HG03354 (cell line): ENCODE results near the gene FSCN2.

ENCODE experiments used
- ATAC-seq: cut with Tn5 transposase; IDR thresholded peaks from one replicate; pipeline ENCODE4 v1.9.1; 2021; ENCODE audit warnings: mild to moderate bottlenecking; ENCODE audit not compliant: unreplicated experiment, poor library complexity, severe bottlenecking

FSCN2 gene

DNA sequence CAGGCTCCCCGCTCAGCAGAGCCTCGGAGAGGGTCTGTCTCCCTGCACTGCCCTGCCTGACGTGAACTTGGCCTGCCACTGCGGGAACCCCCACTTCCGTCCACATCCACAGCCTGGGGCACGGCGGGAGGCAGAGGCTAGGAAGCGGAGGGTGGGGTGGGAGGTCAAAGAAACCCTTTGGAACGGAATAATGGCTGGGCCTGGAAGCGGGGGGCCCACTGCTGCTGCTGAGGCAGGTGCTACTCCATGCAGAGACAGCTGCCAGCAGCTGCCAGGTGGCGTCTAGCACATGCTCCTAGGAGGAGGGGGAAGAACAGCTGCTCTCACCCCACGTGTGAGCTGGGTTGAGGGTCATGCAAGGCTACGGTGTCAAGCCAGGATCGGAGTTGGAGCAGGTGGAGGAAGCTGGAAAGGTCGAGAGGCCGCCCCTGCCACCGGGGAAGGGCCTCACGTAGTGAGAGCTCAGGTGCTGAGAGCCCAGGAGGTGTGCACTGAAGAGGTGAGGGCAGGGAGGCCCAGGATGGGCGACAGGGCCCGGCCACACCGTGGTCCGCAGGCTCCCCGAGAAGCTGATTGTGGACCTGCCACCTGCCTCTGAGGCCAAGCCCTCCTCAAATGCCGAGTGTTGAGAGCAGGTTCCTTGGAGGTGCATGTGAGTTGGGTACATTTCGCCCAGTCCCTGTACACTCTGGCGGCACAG is 9.8 kb downstream of the FSCN2 start:
- ATAC-seq, result no peak

DNA sequence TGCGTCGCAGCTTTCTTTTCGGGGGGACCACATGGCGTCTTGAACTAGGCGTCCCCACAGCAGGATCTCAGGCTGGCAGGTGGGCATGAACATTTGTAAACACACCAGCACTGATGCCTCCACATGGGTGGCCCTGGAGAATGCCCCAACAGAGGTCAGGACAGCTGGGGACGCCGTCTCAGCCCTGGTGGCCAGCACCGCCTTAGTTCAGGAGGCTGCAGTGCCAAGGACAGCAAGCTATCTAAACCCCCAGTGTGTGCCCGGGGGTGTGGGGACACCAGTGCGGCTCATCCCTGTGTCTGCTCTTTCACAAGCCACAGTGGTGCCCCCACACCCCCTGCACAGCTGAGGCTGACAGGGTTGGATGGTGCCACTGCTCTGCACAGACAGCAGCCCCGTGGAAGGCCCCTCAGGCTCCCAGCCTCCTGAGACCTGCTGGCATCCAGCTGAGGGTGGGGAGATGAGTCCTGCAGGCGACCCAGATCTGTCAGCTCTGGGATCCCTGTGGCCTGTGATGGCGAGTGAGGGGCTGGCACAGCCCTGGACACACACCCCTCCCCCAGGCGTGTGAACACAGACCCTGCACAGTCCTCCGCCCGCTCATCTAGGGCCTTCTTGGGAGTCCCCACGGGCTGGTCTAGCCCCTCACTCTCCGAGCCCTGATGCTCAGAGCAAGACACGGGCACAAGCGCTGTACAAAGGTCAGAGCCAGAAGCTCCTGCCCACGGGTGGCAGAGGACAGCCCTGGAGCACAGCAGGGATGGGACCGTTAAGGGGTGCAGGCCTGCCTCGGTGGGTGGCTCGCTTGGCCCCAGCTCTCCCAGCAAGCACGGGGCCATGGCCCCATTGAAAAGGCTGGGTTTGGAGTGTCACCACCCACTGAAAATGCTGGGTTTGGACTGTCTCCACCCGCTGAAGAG is 10.7 kb downstream of the FSCN2 start:
- ATAC-seq, result no peak

DNA sequence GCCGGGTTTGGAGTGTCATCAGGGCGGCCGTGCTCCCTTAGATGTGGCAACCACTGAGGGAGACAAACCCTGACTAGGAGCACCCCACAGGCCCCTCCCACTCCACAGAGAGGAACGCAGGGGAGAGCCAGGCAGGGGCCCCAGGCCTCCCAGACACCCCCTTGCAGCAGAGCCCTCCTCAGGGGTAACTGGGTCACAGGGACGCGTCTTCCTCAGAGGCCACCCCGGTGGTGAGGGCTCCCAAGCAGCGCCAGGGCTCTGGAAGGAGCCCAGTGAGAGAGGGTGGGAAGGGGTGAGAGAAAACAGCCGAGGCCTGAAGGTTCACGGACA is 11.4 kb downstream of the FSCN2 start:
- ATAC-seq, result no peak

DNA sequence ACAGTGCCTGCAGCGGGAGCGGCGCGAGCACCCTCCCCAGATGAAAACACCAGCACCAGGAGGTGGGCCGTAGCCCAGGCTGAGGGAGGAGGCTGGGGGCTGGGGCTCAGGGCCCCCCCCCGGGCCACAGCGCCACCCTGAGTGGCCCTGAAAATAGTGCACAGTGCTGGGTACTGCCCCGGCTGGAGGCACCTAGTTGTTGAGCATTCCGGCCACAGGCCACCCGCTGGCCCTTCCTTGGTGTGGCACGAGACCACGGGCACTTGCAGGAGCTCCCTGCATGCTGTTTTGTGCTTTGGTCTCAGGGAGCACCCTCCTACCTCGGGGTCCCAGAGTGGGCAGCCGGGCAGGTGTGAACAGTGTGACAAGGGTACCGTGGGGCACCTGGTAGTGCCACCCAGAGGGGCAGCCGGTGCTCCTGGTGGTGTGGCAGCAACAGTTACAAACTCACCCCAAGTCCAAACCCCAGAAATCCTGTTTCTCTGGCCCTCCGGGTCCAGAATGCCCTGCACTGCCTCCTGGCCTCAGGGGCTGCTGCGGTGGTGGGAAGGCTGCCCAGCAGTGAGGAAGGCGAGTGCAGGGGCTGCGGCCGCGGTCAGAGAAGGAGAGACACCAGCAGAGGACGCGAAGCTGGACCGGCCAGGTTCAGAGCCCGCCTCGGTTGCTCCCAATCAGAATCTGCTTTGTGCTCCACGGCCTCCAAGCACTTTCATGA is 11.9 kb downstream of the FSCN2 start:
- ATAC-seq, result no peak

DNA sequence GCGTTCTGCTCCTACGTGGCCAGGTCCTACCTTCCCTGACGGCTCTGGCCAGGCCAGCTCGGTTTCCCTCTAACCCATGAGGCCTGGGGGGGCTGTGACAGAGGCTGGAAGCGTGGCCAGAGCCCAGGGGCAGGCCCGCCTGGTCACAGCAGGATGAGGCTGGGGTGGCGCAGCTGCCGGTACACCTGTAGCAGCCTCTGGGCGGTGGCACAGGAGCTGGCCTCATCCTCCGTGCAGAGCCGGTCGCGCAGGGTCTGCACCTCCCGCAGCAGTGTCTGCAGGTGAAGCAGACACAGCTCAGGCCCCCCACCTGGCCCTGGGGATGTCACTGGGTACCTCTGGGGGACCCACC is 12.5 kb downstream of the FSCN2 start:
- ATAC-seq, result no peak

DNA sequence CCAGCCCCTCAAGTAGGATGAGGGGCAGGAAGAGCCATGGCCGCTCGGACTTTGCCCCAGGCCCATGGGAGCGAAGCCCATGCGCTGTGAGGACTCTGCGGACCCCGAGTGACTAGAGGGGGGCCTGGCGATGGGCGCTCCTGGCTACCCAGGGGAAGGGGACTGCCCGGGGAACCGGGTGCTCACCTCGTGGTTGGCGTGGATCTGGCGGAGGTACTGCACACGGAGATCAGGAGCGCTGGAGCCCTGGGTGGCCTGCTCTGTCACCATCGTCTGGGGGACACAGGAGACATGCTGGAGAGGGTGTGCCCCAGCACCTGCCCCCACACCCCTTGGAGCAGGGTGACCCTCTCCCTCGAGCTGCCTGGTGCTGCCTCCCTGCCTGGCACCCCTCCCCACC is 12.9 kb downstream of the FSCN2 start:
- ATAC-seq, result no peak

DNA sequence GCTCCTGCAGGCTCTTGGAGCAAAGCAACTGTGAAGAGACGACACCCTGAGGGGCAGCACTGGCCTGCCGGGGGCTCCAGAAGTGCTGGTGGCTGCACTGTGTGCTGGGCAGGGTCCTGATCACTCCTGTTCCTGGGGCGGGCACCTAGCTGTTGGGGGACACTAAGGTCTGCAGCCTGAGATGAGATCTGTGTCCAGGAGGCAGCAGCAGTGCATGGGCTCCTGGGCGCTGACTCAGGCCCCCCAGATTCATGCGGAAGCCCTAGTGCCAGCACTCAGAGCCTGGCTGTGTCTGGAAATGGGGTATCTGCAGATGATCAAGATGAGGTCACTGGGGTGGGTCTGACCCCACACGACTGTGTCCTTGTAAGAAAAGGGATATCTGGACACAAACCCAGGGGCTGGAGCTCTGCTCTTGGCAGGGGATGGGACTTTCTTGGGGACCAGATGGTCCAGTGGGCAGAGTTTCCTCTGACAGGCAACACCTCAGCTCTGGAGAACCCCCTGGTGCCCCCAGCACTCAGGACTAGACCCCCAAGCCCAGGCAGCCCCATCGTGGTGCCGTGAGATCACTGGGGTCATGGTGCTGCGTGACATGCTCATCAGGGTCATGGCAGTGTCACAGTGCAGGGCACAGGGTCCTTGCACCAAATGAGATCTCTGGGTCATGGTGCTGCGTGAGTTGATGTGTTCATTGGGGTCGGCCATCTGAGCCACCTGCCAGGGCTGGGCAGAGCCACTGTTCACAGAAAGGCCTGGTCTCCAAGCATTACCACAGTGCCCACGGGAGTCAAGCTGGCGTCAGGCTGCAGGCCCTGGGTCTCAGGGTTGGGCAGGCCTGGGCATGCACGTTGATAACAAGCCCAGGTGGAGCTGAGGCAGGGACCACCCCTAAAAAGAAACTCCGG is 14.5 kb downstream of the FSCN2 start:
- no peak for ATAC-seq

DNA sequence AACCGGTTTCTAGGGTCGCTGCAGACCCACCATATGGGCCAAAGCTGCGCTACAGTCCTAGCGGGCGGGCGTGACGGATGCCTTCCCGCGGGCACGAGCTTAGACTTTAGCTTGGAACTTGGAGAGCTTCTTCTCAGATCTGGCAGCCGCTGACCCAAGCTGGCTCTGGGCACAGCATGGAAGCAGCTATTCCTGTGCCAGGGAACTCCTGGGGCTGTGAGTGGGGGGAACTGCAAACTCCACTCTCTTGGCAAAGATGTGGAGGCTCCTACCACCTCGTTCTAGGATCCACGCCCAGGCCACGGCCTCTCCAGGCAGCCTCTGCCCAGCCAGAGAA is 15.1 kb downstream of the FSCN2 start:
- no peak for ATAC-seq

DNA sequence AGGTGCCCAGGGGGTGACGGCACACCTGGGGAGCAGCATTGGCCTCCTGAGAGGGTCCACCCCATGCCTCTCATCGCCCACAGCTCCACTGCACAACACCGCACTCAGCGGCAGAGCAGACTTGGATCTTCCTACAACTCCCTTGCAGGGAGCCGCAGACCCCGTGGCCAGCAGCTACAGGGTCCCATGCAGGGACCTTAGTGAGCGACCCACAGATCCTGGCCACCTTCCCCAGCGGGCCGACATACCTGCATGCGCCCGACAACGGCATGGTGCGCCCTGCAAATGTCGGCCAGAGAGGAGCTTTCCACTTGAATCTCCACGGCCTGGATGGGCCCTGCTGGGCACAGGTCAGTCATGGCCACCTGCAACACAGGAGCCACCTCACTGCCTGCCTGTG is 15.6 kb downstream of the FSCN2 start:
- ATAC-seq, result no peak

DNA sequence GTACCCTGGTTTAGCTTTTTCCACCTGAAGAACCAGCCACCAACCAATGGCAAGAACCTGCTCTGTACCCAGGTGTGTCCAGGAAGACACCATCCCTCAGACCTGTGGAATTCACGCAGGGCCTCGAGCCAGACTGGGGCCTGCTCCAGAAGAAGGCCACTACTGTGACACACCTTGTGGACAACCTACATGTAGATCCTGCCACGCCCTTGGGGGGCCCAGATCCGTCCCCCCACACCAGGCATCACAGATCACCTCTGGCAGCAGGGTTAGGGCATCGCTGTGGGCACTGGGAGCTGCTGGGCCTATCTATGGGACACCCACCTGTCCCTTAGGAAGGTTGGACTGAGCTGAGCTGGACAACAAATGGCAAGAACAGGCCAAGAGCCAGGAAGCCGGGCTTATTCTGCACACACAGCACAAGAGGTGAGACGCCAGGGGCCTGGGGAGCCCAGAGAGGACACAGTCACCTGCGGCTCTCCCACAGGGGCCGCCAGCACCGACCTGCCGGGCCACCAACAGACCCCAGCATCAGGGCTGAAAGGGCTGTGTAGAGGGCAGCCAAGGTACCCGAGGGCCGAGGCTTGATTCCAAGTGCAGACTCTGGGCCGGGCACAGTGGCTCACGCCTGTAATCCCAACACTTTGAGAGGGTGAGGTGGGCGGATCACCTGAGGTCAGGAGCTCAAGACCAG is 16.3 kb downstream of the FSCN2 start:
- no peak for ATAC-seq

DNA sequence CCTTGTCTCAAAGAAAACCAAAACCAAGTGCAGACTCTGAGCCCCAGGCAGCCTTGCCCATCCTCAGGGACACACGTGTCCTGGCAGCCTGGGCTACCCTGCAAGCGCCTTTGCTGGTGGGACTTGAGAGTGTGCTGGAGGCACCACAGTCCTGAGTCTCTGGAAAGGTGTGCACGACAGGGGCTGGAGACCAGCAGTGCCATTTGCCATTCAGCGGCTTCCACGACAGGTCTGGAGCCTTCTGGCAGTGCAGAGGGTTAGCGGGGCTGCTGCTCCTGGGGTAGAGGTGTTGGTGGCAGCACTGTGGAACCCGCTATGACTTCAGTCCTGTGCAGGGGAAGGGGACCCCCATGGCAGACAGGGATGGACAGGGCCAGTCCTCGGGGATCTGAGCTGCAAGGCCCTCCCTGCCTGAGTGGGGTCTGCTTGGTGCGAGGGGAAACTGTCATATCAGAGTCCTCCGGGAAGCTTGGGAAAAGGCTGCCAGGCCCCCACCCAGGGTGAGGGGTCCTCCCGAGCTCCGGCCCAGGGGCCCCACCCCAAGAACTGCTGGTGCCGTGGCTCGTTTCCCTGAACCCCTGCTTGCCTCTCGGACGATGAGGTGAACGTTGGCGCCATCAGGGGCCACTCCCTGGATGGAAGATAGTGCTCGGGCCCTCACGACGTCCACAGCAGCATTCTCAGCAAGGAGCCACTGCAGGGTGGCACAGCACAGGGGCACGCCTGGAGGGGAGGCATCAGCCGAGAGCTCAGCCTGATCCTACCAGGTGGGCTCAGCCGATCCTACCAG is 17.2 kb downstream of the FSCN2 start:
- no peak for ATAC-seq

DNA sequence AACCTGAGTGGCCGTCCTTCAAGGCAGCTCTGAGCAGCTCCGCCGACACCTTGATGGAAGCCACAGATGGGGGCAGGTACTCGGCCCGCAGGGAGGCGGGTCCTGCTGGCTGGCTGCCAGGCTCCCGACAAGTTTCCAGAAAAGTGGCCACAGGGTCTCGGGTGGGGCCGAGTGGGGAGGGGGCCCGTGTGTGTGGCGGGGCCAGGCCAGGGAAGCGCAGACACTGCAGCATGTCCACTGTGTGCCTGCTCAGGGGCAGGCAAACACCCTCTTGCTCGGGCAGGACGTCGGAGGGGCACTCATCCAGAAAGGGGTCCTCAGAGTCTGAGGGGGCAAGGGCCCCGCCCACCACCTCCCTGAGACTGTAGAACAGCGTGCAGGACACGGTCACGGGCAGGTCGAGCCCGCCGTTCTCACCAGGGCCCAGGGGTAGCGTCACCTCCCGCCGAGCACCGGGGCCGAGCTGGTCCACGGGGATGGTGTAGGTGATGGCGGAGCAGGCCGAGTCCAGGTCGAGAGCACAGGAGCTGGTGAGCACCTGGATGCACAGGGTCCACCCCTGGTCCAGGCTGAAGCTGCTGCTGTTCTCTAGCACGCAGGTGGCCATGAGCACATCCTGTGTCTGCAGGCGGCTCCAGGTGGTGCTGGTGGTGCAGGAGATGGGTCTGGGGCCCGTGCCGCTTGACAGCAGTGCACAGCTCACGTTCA is 18.9 kb downstream of the FSCN2 start:
- ATAC-seq, result no peak

DNA sequence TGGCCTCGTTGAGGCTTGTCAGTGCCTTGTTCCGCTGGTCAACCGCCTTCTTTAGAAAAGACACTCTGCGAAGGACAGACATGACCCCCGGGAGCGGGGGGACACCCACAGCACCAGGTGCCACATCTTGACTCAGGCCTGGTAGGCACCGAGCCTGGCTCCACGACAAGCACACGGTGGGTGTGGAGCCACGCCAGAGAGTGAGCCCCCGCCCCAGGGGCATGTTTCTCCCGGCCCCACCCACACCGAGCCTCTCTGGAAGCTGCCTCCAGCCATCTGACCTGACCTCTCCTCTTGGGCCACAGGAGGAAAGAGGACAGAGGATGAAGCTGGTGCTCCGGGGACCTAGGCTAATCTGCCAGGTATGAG is 19.4 kb downstream of the FSCN2 start:
- no peak for ATAC-seq

DNA sequence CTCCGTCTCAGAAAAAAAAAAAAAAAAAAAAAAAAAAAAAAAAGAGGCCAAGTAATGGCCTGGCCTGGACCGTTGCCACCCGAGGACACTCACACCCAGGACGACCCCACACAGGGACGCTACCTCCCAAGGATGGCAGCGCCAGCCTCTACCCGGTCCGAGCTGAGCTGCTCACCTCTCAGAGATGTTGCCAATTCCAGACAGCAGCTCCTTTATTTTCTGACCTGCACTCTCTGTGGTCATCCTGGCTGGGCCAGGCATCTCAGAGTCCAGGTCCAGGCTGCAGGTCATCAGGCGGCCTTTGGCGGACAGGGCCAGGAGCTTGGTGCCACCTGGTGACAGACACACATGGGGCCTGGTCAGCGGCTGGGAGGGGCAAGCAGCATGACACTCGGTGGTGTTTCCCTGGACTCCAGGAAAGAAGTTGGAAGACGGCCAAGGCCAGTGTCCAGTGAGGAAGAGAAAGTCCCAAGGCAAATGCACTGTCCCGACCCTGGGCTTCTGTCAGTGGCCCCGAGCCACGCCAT is 20.9 kb downstream of the FSCN2 start:
- no peak for ATAC-seq

DNA sequence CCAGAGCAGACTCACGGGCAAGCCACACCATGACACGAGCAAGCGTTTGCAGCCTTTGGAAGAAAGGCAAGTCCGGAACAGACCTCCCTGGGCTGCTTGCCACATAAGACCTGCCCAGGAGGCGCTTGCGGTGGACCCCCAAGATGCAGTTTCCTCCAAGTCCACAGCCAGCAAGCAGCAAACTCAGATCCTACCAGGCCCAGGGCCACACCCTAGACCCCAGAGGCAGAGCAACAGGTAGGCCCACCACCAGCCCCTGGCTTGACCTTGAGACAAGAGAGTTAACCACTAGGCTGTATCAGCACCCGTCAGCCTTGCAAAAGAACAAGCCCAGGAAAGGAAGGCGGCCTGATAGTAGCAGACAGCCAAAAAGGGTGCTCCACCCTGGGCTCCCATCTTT is 21.6 kb downstream of the FSCN2 start:
- no peak for ATAC-seq

DNA sequence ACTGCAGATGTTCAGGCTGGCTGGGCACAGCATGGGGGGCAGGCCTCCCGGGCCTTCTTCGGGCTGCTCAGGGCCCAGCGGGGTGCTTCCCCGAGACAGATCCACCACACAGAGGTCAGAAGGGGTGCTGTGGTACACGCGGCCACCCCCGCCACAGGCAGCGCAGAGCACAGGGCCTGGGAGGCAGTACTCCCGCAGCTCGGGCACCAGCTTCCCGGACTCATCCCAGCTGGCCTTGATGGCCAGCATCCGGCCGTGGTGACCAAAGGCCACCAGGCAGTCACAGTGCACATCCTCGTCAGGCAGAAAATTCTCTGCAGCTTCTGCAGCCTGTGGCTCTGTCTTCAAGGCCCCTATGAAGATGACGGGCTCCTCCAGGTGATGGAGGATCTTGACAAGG is 22.1 kb downstream of the FSCN2 start:
- no peak for ATAC-seq

DNA sequence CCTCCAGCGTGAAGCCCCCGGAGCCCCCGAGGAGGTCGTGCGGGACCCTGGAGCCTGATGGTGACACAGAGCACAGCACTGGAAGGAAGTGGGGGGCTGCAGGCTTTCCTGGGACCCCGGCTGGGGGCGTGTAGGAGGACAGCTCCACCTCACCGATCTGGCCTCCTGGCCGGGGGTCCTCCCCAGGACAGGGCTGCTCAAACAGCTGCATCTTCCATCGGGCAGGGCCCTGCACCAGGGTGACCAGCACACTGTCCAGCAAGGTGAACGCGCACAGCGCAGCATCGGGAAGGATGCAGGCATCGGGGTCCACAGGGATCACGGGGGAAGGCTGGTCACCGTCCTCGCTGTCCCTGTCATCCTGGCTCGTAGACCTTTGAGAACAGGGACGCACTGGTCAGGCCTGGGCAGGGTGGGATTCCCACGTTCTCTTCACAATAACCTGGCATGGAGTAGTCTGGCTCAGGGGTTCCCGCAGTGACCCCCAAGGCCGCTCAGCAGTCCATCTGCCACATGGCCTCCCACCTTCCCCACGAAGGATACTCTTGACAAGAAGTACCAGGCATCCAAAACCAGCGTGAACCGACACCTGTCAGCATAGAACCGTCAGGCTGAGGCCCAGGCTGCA is 22.8 kb downstream of the FSCN2 start:
- ATAC-seq, result no peak
